Skeletal muscle satellite cell (primary cell): ENCODE data around the gene CEP126.
"Not testable (repeated sequence)": the region's sequence is repeated elsewhere in the genome, so short reads cannot be mapped to it uniquely, and the experiment has no call there.

ENCODE experiments used
- H3K27me3 ChIP-seq: 2 replicates; pipeline ENCODE4 v1.7.0; 2013; ENCODE audit warnings: low read length; ENCODE audit not compliant: control insufficient read depth, insufficient read depth
- H3K36me3 ChIP-seq: 2 replicates; pipeline ENCODE4 v1.7.0; 2013; ENCODE audit warnings: mild to moderate bottlenecking, control low read depth, low read length; ENCODE audit not compliant: insufficient read depth
- H3K4me1 ChIP-seq: 2 replicates; pipeline ENCODE4 v1.7.0; 2013; ENCODE audit warnings: low read length; ENCODE audit not compliant: control insufficient read depth, insufficient read depth
- H3K4me2 ChIP-seq: 2 replicates; pipeline ENCODE4 v1.7.0; 2013; ENCODE audit warnings: mild to moderate bottlenecking, low read length
- H3K4me3 ChIP-seq: 2 replicates; pipeline ENCODE4 v1.7.0; 2013; ENCODE audit warnings: low read length
- H3K9ac ChIP-seq: 2 replicates; pipeline ENCODE4 v1.7.0; 2013; ENCODE audit warnings: mild to moderate bottlenecking, low read depth, low read length, moderate library complexity
- H3K9me3 ChIP-seq: replicated peaks from 2 replicates; pipeline ENCODE4 v1.7.0; 2013; ENCODE audit warnings: mild to moderate bottlenecking, control low read depth, low read length

Gene CEP126

GRCh38 chr11:101940901-101941520 lies 26.2 kb downstream of the CEP126 start:
- Histone ChIP-seq H3K27me3 (no peaks in the 10 kb centered on the region), H3K4me2 (no peak overlapping the region), H3K36me3 (no peaks in the 10 kb centered on the region)

GRCh38 chr11:101944923-101945322 lies 30.1 kb downstream of the CEP126 start:
- no peak overlapping the region for H3K4me2 ChIP-seq
- no peaks in the 10 kb centered on the region for H3K27me3 ChIP-seq
- H3K9ac ChIP-seq, result no peak overlapping the region
- H3K36me3 ChIP-seq, result no peaks in the 10 kb centered on the region
- no peaks in the 10 kb centered on the region for H3K4me1 ChIP-seq
- no peaks in the 10 kb centered on the region for H3K9me3 ChIP-seq
- no peak overlapping the region for H3K4me3 ChIP-seq

More at GRCh38 chr11:101940901-101941520, 26.2 kb downstream of the CEP126 start:
- no peak overlapping the region for H3K9ac ChIP-seq
- no peaks in the 10 kb centered on the region for H3K9me3 ChIP-seq
- H3K4me3 ChIP-seq, result no peak overlapping the region
- H3K4me1 ChIP-seq, result no peaks in the 10 kb centered on the region

GRCh38 chr11:101945448-101945847 lies 30.6 kb downstream of the CEP126 start:
- no peaks in the 10 kb centered on the region for H3K36me3 ChIP-seq
- H3K27me3 ChIP-seq, result no peaks in the 10 kb centered on the region
- H3K4me2 ChIP-seq, result no peak overlapping the region
- H3K9ac ChIP-seq, result no peak overlapping the region
- no peaks in the 10 kb centered on the region for H3K9me3 ChIP-seq
- H3K4me3 ChIP-seq, result no peak overlapping the region
- H3K4me1 ChIP-seq, result no peaks in the 10 kb centered on the region

- H3K36me3 ChIP-seq, result no peaks in the 10 kb centered on the region
- no peak overlapping the region for H3K4me3 ChIP-seq
- no peaks in the 10 kb centered on the region for H3K4me1 ChIP-seq
- no peak overlapping the region for H3K9ac ChIP-seq
- H3K4me2 ChIP-seq, result no peak overlapping the region
- no peaks in the 10 kb centered on the region for H3K27me3 ChIP-seq
- H3K9me3 ChIP-seq, result no peaks in the 10 kb centered on the region
Observed at GRCh38 chr11:101949680-101950220, 34.9 kb downstream of the CEP126 start.

GRCh38 chr11:101955278-101955677 lies 40.5 kb downstream of the CEP126 start:
- H3K9ac ChIP-seq, result no peak overlapping the region
- H3K36me3 ChIP-seq, result no peaks in the 10 kb centered on the region
- no peaks in the 10 kb centered on the region for H3K4me1 ChIP-seq
- no peaks in the 10 kb centered on the region for H3K27me3 ChIP-seq
- no peak overlapping the region for H3K4me3 ChIP-seq
- no peak overlapping the region for H3K4me2 ChIP-seq
- no peaks in the 10 kb centered on the region for H3K9me3 ChIP-seq

- Histone ChIP-seq H3K9ac (no peak overlapping the region), H3K4me3 (no peak overlapping the region), H3K4me2 (no peak overlapping the region), H3K9me3 (no peaks in the 10 kb centered on the region), H3K36me3 (no peaks in the 10 kb centered on the region), H3K4me1 (no peaks in the 10 kb centered on the region), H3K27me3 (no peaks in the 10 kb centered on the region)
Observed at GRCh38 chr11:101955701-101956100, 40.9 kb downstream of the CEP126 start.

GRCh38 chr11:101960231-101960630 lies 45.4 kb downstream of the CEP126 start:
- Histone ChIP-seq H3K27me3 (no peaks in the 10 kb centered on the region), H3K4me2 (no peak overlapping the region), H3K9me3 (no peaks in the 10 kb centered on the region)

GRCh38 chr11:101964200-101964599 lies 49.4 kb downstream of the CEP126 start:
- H3K4me1 ChIP-seq, H3K27me3 ChIP-seq, H3K4me3 ChIP-seq, H3K36me3 ChIP-seq, H3K4me2 ChIP-seq, H3K9ac ChIP-seq, H3K9me3 ChIP-seq: not testable (repeated sequence)

More at GRCh38 chr11:101960231-101960630, 45.4 kb downstream of the CEP126 start:
- H3K9ac ChIP-seq, result no peak overlapping the region
- H3K36me3 ChIP-seq, result no peaks in the 10 kb centered on the region
- H3K4me3 ChIP-seq, result no peak overlapping the region
- H3K4me1 ChIP-seq, result no peaks in the 10 kb centered on the region

GRCh38 chr11:101974255-101974654 lies 59.4 kb downstream of the CEP126 start:
- no peaks in the 10 kb centered on the region for H3K9me3 ChIP-seq
- H3K4me3 ChIP-seq, result no peak overlapping the region
- no peaks in the 10 kb centered on the region for H3K4me1 ChIP-seq
- no peak overlapping the region for H3K4me2 ChIP-seq
- no peak overlapping the region for H3K9ac ChIP-seq
- H3K36me3 ChIP-seq, result no peaks in the 10 kb centered on the region
- H3K27me3 ChIP-seq, result no peaks in the 10 kb centered on the region

- Histone ChIP-seq H3K4me1 (no peaks in the 10 kb centered on the region), H3K9me3 (no peaks in the 10 kb centered on the region), H3K27me3 (no peaks in the 10 kb centered on the region), H3K4me2 (no peak overlapping the region), H3K9ac (no peak overlapping the region), H3K36me3 (no peaks in the 10 kb centered on the region), H3K4me3 (no peak overlapping the region)
Observed at GRCh38 chr11:101974771-101975170, 60.0 kb downstream of the CEP126 start.

- Histone ChIP-seq H3K4me3 (no peak overlapping the region), H3K36me3 (no peaks in the 10 kb centered on the region), H3K4me2 (no peak overlapping the region), H3K4me1 (no peaks in the 10 kb centered on the region), H3K9ac (no peak overlapping the region), H3K27me3 (no peaks in the 10 kb centered on the region), H3K9me3 (no peaks in the 10 kb centered on the region)
Observed at GRCh38 chr11:101975734-101976133, 60.9 kb downstream of the CEP126 start.

- no peaks in the 10 kb centered on the region for H3K36me3 ChIP-seq
- no peaks in the 10 kb centered on the region for H3K9me3 ChIP-seq
- H3K9ac ChIP-seq, result no peak overlapping the region
- no peaks in the 10 kb centered on the region for H3K27me3 ChIP-seq
- no peaks in the 10 kb centered on the region for H3K4me1 ChIP-seq
- H3K4me3 ChIP-seq, result no peak overlapping the region
- no peak overlapping the region for H3K4me2 ChIP-seq
Observed at GRCh38 chr11:101987370-101987769, 72.6 kb downstream of the CEP126 start.
